ENCODE data around the gene PHEX.
A peak's percentile ranks its signal among the peaks of the same experiment; 100 is the strongest.

PHEX gene

DNA sequence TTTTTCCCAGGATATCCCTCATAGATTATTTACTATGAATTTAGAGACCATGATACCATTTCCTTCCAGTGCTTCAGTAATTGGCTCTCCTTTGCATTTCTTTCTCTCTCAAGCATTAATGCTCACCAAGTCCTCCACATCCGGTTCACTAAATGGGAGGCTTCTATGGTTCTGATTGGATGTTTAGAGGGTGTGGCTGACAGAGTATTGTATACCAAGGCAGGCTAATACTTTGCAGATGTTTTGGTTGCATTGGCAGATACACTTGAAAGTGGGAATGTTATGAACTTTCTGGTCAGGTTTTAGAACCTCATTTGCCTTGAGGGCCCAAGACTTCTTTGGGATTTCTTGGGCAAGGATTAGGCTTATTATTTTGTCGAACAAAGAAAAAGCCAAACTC lies 264.7 kb downstream of the PHEX start:
- peak; percentile 16 for FAIRE-seq
- DNase-seq (ENCODE audit: insufficient read length, low spot score): no peak
- TF ChIP-seq, protein P1, sequence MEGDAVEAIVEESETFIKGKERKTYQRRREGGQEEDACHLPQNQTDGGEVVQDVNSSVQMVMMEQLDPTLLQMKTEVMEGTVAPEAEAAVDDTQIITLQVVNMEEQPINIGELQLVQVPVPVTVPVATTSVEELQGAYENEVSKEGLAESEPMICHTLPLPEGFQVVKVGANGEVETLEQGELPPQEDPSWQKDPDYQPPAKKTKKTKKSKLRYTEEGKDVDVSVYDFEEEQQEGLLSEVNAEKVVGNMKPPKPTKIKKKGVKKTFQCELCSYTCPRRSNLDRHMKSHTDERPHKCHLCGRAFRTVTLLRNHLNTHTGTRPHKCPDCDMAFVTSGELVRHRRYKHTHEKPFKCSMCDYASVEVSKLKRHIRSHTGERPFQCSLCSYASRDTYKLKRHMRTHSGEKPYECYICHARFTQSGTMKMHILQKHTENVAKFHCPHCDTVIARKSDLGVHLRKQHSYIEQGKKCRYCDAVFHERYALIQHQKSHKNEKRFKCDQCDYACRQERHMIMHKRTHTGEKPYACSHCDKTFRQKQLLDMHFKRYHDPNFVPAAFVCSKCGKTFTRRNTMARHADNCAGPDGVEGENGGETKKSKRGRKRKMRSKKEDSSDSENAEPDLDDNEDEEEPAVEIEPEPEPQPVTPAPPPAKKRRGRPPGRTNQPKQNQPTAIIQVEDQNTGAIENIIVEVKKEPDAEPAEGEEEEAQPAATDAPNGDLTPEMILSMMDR (IDR thresholded peaks at IDR 0.05; ENCODE audit: insufficient read depth, missing control alignments): no peak

DNA sequence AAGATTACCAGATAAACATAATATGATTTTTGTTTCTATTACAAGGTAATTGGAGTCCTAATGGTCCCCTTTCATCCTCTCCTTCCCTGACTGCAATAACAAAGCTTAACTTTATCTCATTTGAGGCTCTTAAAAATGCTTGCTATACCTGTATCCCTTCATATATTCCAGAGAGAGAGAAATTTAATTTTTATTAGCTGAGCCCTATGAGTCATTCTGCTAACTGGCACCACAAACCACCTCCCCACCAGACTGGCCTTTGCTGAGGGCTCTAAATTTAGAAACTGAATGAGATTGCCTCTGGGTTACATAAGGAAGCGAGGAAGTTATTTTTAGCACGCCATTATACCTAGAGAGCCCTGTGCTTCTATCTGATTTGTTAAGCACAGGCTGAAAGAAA lies 268.0 kb downstream of the PHEX start:
- no peak for DNase-seq (ENCODE audit: insufficient read length, low spot score)
- TF ChIP-seq, protein P1 (IDR thresholded peaks at IDR 0.05; ENCODE audit: insufficient read depth, missing control alignments): no peak
- no peak for FAIRE-seq
